ENCODE data around the gene CDK19. TPM values are rescaled to one million over a fixed set of nuclear protein-coding genes. Genes with fewer than 3 reads are reported as not detected.

The CDK19 gene
- total and polyA plus RNA-seq, 9 of the 15 experiments (the other 6 are each of a cell fraction or from before 2014, with no cell fraction given), result 3.8 to 15.2 (median 7.4) TPM

DNA sequence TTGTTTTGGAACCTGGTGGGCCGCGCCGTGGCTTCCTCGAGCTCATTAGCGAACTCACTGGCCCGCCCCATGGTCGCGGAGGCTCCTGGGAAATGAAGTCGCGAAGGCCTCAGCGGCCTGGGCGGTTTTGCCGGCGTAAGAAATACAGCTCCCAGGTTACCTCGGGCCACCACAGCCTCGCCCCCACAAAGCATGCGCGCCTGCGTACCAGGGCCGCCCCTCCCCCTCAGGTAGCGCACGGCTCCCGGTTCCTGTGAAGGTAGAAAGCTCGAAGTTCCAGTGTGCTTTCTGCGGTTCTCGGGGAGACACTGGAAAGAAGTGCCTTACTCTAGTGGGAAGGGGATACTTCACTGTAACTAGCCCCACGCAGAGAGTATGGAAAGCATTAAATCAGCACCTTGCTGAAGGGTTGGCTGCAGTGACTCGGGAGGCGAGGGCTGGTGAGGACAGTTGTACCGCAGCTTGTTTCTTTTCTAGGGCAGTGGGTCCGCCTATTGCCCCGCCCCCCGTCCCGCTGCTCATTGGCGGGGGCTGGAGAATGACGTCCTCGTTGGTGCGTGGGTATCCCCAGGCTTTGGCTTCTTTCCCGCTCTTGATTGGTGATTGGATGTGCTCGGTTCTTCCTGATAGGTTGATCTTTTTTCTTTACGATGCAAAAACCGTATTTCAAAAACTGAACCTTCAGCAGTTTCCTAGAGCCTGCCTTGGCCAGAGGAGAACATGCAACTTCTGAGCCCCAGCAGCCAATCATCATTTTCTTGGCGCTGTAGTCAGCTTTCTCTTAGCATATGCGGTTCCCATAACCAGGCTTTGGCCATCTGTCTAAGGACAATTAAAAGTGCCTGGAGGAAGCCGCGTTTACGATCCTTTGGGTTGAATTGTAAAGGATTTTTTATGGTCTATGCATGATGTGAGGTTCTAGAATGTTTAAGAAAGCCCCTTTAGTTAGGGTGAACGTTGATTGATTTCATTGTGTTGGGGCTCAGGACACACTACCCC, at the start of gene CDK19 (continued):
- TF ChIP-seq CREBBP (IDR thresholded peaks at IDR 0.05; ENCODE audit: low read depth, low read length) (no peak), ZNF121 (CRISPR knock-in tag; conservative IDR thresholded peaks at IDR 0.05) (no peak), NEUROD1 (IDR thresholded peaks at IDR 0.05; ENCODE audit: borderline replicate concordance, low read depth, low read length, partially characterized antibody) (peak; percentile 42), SAP30 (IDR thresholded peaks at IDR 0.05; ENCODE audit: borderline replicate concordance, insufficient read depth, low read depth, low read length, poor library complexity, severe bottlenecking) (peak; percentile 39), ELF4 (CRISPR knock-in tag; IDR thresholded peaks at IDR 0.05) (0 out of 2 replicates have a peak, but pooled peaks have one; percentile 30), RCOR1 (IDR thresholded peaks at IDR 0.05; ENCODE audit: borderline replicate concordance in 1 of 2, low read depth in 2 of 2, low read length in 2 of 2) (0 out of 4 replicates have a peak, but pooled peaks of 1 of the 2 experiments have one; percentile 10), HMGN3 (IDR thresholded peaks at IDR 0.05; ENCODE audit: borderline replicate concordance, extremely low read depth, insufficient read length, low read depth, low read length) (no peak), ZNF778 (CRISPR knock-in tag; IDR thresholded peaks at IDR 0.05) (no peak), POLR2G (IDR thresholded peaks at IDR 0.05; ENCODE audit: low read depth, low read length) (peak; percentile 84), L3MBTL2 (IDR thresholded peaks at IDR 0.05) (peak; percentile 93), LCOR (CRISPR knock-in tag; IDR thresholded peaks at IDR 0.05) (peak; percentile 82), ZSCAN32 (CRISPR knock-in tag; IDR thresholded peaks at IDR 0.05) (no peak), THRAP3 (IDR thresholded peaks at IDR 0.05; ENCODE audit: borderline replicate concordance) (no peak; the same call in 1 of the 2 replicates), RAD51 (IDR thresholded peaks at IDR 0.05; ENCODE audit: borderline replicate concordance, low read depth) (no peak), ZNF561 (CRISPR knock-in tag; conservative IDR thresholded peaks at IDR 0.05) (no peak), ZBTB17 (CRISPR knock-in tag; IDR thresholded peaks at IDR 0.05) (no peak), RB1 (IDR thresholded peaks at IDR 0.05; ENCODE audit: low read depth) (peak; percentile 23; the same call in 1 of the 2 replicates), KDM1A (IDR thresholded peaks at IDR 0.05) (no peak), MTA1 (IDR thresholded peaks at IDR 0.05; ENCODE audit: borderline replicate concordance) (no peak), ZNF586 (CRISPR knock-in tag; conservative IDR thresholded peaks at IDR 0.05) (no peak), SIRT6 (IDR thresholded peaks at IDR 0.05; ENCODE audit: low read depth, low read length) (no peak)
- TF ChIP-seq, protein P1, sequence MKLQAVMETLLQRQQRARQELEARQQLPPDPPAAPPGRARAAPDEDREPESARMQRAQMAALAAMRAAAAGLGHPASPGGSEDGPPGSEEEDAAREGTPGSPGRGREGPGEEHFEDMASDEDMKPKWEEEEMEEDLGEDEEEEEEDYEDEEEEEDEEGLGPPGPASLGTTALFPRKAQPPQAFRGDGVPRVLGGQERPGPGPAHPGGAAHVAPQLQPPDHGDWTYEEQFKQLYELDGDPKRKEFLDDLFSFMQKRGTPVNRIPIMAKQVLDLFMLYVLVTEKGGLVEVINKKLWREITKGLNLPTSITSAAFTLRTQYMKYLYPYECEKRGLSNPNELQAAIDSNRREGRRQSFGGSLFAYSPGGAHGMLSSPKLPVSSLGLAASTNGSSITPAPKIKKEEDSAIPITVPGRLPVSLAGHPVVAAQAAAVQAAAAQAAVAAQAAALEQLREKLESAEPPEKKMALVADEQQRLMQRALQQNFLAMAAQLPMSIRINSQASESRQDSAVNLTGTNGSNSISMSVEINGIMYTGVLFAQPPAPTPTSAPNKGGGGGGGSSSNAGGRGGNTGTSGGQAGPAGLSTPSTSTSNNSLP (IDR thresholded peaks at IDR 0.05; ENCODE audit: borderline replicate concordance, low read depth, low read length), result no peak
- TF ChIP-seq, protein P2, sequence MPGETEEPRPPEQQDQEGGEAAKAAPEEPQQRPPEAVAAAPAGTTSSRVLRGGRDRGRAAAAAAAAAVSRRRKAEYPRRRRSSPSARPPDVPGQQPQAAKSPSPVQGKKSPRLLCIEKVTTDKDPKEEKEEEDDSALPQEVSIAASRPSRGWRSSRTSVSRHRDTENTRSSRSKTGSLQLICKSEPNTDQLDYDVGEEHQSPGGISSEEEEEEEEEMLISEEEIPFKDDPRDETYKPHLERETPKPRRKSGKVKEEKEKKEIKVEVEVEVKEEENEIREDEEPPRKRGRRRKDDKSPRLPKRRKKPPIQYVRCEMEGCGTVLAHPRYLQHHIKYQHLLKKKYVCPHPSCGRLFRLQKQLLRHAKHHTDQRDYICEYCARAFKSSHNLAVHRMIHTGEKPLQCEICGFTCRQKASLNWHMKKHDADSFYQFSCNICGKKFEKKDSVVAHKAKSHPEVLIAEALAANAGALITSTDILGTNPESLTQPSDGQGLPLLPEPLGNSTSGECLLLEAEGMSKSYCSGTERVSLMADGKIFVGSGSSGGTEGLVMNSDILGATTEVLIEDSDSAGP (CRISPR knock-in tag; IDR thresholded peaks at IDR 0.05), result no peak
- TF ChIP-seq, protein P3, sequence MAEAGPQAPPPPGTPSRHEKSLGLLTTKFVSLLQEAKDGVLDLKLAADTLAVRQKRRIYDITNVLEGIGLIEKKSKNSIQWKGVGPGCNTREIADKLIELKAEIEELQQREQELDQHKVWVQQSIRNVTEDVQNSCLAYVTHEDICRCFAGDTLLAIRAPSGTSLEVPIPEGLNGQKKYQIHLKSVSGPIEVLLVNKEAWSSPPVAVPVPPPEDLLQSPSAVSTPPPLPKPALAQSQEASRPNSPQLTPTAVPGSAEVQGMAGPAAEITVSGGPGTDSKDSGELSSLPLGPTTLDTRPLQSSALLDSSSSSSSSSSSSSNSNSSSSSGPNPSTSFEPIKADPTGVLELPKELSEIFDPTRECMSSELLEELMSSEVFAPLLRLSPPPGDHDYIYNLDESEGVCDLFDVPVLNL (CRISPR knock-in tag; IDR thresholded peaks at IDR 0.05; ENCODE audit: low read depth), result no peak

Data from K562 (cell line).